K562 (cell line): ENCODE measurements around the gene SEMA5A.

Experiments used
- BACH1 ChIP-seq: fragments of 200-800 bp; sonication (Bioruptor generic); IDR thresholded peaks from 2 replicates; pipeline ENCODE4 v1.6.1; 2016; ENCODE audit warnings: missing genetic modification characterization, missing compliant biosample characterization
- BHLHE40 ChIP-seq: IDR thresholded peaks from 2 replicates; pipeline ENCODE4 v1.6.1; 2011; ENCODE audit warnings: low read length, improper control_type of control experiment
- COPS2 ChIP-seq: fragments of 450-650 bp; conservative IDR thresholded peaks from 2 replicates; pipeline ENCODE4 v1.6.1; 2016; ENCODE audit warnings: mild to moderate bottlenecking, moderate library complexity
- CREB1 ChIP-seq, 2 experiments: sonication (generic) in 1 of 2; formaldehyde crosslinking in 1 of 2; IDR thresholded peaks; 2 replicates each; pipeline versions ENCODE4 v1.6.1 to v1.8.0; 2012 to 2022; ENCODE audit warnings: inconsistent platforms in 1 of 2, mild to moderate bottlenecking in 1 of 2, missing genetic modification reagents in 1 of 2, moderate library complexity in 1 of 2
- CREBBP ChIP-seq: IDR thresholded peaks from one replicate; pipeline ENCODE4 v1.6.1; 2012; ENCODE audit warnings: low read depth, mild to moderate bottlenecking, control low read depth, inconsistent platforms, low read length
- IRF9 ChIP-seq: fragments of 450-650 bp; IDR thresholded peaks from 2 replicates; pipeline ENCODE4 v1.6.1; 2016; ENCODE audit warnings: missing biosample characterization, missing genetic modification characterization
- POLR2A ChIP-seq: fragments of 450-650 bp; conservative IDR thresholded peaks from 2 replicates; pipeline ENCODE4 v1.6.1; 2016
- POLR2AphosphoS5 ChIP-seq: IDR thresholded peaks from 2 replicates; pipeline ENCODE4 v1.6.1; 2011; ENCODE audit warnings: mild to moderate bottlenecking, low read depth, low read length, moderate library complexity; ENCODE audit not compliant: control insufficient read depth, insufficient read depth
- SRF ChIP-seq, 2 experiments: fragments of 250-450, 450-650 bp in 1 of 2; sonication (Bioruptor Pico) in 1 of 2; sonication (generic) in 1 of 2; formaldehyde crosslinking; IDR thresholded peaks; 2 replicates each; pipeline versions ENCODE4 v1.5.0 to v1.5.1; 2020 to 2022; ENCODE audit warnings: mild to moderate bottlenecking in 1 of 2, missing genetic modification reagents in 1 of 2
- ZNF140 ChIP-seq: fragments of 250-450 bp; sonication (Bioruptor Pico); IDR thresholded peaks from 2 replicates; pipeline ENCODE4 v1.8.0; 2021; ENCODE audit warnings: moderate library complexity, mild to moderate bottlenecking, inconsistent platforms
- ZNF274 ChIP-seq: IDR thresholded peaks from 2 replicates; pipeline ENCODE4 v1.6.1; 2011; ENCODE audit warnings: low read depth, mild to moderate bottlenecking, low read length, moderate library complexity, borderline replicate concordance
- TF ChIP-seq, protein P1 (sequence below), 3 experiments: IDR thresholded peaks in 2 of 3; conservative IDR thresholded peaks in 1 of 3; 2 replicates each; pipeline ENCODE4 v1.5.1; 2011 to 2012; ENCODE audit warnings: low read length in 3 of 3, mild to moderate bottlenecking in 3 of 3, control low read depth in 2 of 3, improper control_type of control experiment in 1 of 3, inconsistent platforms in 1 of 3, low read depth in 1 of 3, mixed read lengths in 1 of 3, moderate library complexity in 1 of 3; ENCODE audit not compliant: insufficient read depth in 2 of 3

DNA sequence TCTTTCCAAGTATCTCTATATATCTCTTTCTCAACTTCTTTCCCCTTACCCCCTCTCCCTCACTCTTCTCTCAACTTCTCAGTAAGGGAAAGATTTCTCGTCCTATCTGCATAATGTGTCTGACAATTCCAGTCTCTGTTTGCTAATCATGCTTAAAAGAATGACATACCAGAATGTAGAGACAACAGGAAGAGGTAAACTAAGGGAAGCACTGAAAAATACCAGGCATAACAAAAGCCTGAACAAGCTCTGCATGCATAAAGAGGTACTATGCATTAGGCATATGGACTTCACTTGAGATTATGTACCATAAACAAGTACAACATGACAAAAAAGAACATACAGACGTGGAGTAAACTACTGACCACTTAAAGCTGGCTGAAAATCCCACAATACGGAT, 62.6 kb downstream of the SEMA5A start:
- TF ChIP-seq, protein P1, sequence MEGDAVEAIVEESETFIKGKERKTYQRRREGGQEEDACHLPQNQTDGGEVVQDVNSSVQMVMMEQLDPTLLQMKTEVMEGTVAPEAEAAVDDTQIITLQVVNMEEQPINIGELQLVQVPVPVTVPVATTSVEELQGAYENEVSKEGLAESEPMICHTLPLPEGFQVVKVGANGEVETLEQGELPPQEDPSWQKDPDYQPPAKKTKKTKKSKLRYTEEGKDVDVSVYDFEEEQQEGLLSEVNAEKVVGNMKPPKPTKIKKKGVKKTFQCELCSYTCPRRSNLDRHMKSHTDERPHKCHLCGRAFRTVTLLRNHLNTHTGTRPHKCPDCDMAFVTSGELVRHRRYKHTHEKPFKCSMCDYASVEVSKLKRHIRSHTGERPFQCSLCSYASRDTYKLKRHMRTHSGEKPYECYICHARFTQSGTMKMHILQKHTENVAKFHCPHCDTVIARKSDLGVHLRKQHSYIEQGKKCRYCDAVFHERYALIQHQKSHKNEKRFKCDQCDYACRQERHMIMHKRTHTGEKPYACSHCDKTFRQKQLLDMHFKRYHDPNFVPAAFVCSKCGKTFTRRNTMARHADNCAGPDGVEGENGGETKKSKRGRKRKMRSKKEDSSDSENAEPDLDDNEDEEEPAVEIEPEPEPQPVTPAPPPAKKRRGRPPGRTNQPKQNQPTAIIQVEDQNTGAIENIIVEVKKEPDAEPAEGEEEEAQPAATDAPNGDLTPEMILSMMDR (IDR thresholded peaks at IDR 0.05 in 2 of 3, conservative IDR thresholded peaks at IDR 0.05 in 1 of 3; ENCODE audit: insufficient read depth in 2 of 3, low read depth in 1 of 3, low read length in 3 of 3): no peak
- TF ChIP-seq ZNF140 (CRISPR knock-in tag): no peak
- TF ChIP-seq COPS2: no peak
- TF ChIP-seq IRF9: no peak
- no peak for TF ChIP-seq POLR2A
- no peak for TF ChIP-seq BHLHE40
- no peak for TF ChIP-seq POLR2AphosphoS5
- TF ChIP-seq ZNF274: no peak
- no peak for TF ChIP-seq CREBBP
- TF ChIP-seq BACH1 (tag): no peak
- TF ChIP-seq CREB1 (IDR thresholded peaks at IDR 0.05): no peak
- no peak for TF ChIP-seq CREB1 (CRISPR knock-in tag; IDR thresholded peaks at IDR 0.05)
- no peak for TF ChIP-seq SRF (CRISPR knock-in tag; IDR thresholded peaks at IDR 0.05)
